Breast epithelium (tissue), 3 donors: Measurements from ENCODE around the gene MALRD1.

Experiments
- POLR2A ChIP-seq: fragments of 450-650 bp; IDR thresholded peaks from one replicate; pipeline ENCODE4 v1.6.1; 2016; ENCODE audit warnings: antibody characterized with exemption, mild to moderate bottlenecking, moderate library complexity
- POLR2AphosphoS5 ChIP-seq, 3 donors: sonication (generic); formaldehyde crosslinking; IDR thresholded peaks; one replicate each; pipeline ENCODE4 v1.6.1; 2017; ENCODE audit warnings: antibody characterized with exemption in 3 of 3

GRCh38 chr10:19518632-19519031 lies 470.0 kb downstream of the MALRD1 start:
- TF ChIP-seq POLR2AphosphoS5 (IDR thresholded peaks at IDR 0.05) (no peak), POLR2A (no peak)
